Astrocyte of the cerebellum (primary cell): Measurements from ENCODE around the gene ARHGEF12.

ENCODE experiments used
- DNase-seq: peaks from one replicate; pipeline ENCODE4 v3.0.0-alpha.2; 2011; ENCODE audit warnings: low read depth
- H3K4me3 ChIP-seq: 2 replicates; pipeline ENCODE4 v1.5.1; 2011; ENCODE audit warnings: mild to moderate bottlenecking, low read depth, low read length, moderate library complexity
- CTCF ChIP-seq: IDR thresholded peaks from 2 replicates; pipeline ENCODE4 v1.5.1; 2012; ENCODE audit warnings: low read length, low read depth, moderate library complexity, mild to moderate bottlenecking; ENCODE audit errors: missing control alignments
- in situ Hi-C: cut with HindIII; loops from 2 replicates; pipeline ENCODE4 v1.10.0; 2017; ENCODE audit warnings: low sequenced_read_pairs

ARHGEF12 gene

GRCh38 chr11:120532082-120532831, 196.0 kb downstream of the ARHGEF12 start:
- no peak for TF ChIP-seq CTCF
- DNase-seq: peak; percentile 57
- H3K4me3 ChIP-seq: no peak overlapping the region
- in situ Hi-C loops: no loop called here

DNA sequence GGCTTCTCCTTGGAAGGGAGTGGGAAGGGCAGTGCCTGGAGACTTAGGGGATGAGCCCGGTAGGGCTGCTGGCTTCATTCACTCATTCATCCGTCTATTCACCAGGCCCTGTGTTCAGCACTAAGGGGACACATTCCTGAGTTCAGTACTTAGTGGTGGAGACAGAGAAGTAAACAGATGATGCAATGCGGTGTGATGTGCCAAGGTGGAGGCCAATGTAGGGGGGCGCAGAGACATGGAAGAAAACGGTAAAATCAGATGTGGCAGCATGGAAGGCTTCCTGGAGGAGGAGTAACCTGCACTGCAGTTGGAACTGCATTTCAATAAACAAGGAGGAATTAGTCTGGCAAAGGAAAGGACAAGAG, 196.6 kb downstream of the ARHGEF12 start:
- in situ Hi-C loops: no loop called here
- DNase-seq: no peak
- H3K4me3 ChIP-seq: no peak overlapping the region
- TF ChIP-seq CTCF: no peak

DNA sequence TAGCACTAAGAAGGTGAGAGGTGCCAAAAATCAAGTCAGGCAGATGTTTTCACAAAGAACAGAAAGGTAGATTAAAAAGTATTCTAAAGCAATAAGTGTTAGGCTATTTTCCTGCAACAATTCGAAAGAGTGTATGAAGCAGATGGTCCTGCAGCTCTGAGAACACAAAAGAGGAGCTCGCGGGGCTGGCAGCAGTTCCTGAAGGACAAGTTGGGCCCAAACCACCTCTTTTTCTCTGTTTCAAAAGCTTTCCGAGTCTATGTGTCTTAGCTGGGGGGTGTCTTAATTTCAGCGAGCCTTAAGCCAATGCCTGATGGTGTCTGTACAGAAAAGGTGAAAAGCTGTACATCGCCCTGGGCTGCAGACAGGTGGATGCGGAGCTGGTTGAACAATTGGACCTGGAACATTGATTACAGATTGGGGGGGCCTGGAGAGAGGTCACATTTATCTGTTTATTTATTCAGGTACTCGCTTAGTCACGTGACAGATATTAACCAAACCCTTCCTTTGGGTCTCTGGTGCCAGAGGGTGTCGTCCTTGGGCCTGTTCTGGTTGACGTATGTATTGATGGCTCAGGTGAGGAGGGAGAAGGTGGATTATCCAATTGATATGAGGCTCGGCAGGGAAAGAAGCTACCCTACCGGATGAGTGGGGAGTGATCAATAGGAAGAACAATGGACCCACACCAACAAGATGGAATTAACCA, 200.0 kb downstream of the ARHGEF12 start:
- in situ Hi-C loops: no loop called here
- TF ChIP-seq CTCF: no peak
- no peak for DNase-seq
- no peak overlapping the region for H3K4me3 ChIP-seq

- in situ Hi-C loops: no loop called here
- no peak for DNase-seq
These were observed 200.6 kb downstream of the ARHGEF12 start for GRCh38 chr11:120536797-120537169.

GRCh38 chr11:120537996-120538395, 201.8 kb downstream of the ARHGEF12 start:
- in situ Hi-C loops: no loop called here
- no peak for DNase-seq
- no peak overlapping the region for H3K4me3 ChIP-seq
- TF ChIP-seq CTCF: no peak

More at GRCh38 chr11:120536797-120537169, 200.6 kb downstream of the ARHGEF12 start:
- no peak overlapping the region for H3K4me3 ChIP-seq
- TF ChIP-seq CTCF: no peak

GRCh38 chr11:120538707-120539106, 202.5 kb downstream of the ARHGEF12 start:
- no peak overlapping the region for H3K4me3 ChIP-seq
- no peak for TF ChIP-seq CTCF
- in situ Hi-C loops: no loop called here
- DNase-seq: no peak
